Endothelial cell (in vitro differentiated cells): ENCODE results near the gene S100A10. TPM values are rescaled to one million over a fixed set of nuclear protein-coding genes. Genes with fewer than 3 reads are reported as not detected.

Experiments
- DNase-seq: peaks from one replicate; pipeline ENCODE4 v3.0.0; 2021; ENCODE audit warnings: low spot score
- H3K27ac Mint-ChIP-seq: one replicate; pipeline ENCODE4 v1.8.0; 2021; ENCODE audit warnings: mixed read lengths, inconsistent platforms; ENCODE audit not compliant: unreplicated experiment
- H3K27me3 Mint-ChIP-seq: one replicate; pipeline ENCODE4 v1.8.0; 2021; ENCODE audit warnings: mild to moderate bottlenecking, moderate library complexity, mixed read lengths, inconsistent platforms; ENCODE audit not compliant: unreplicated experiment
- H3K36me3 Mint-ChIP-seq: one replicate; pipeline ENCODE4 v1.8.0; 2021; ENCODE audit warnings: mild to moderate bottlenecking, low read depth, mixed read lengths, inconsistent platforms; ENCODE audit not compliant: unreplicated experiment
- H3K4me1 Mint-ChIP-seq: one replicate; pipeline ENCODE4 v1.8.0; 2021; ENCODE audit warnings: mild to moderate bottlenecking, mixed read lengths, inconsistent platforms; ENCODE audit not compliant: unreplicated experiment
- H3K4me3 Mint-ChIP-seq: one replicate; pipeline ENCODE4 v1.8.0; 2021; ENCODE audit warnings: mild to moderate bottlenecking, mixed read lengths, inconsistent platforms; ENCODE audit not compliant: unreplicated experiment
- H3K9me3 Mint-ChIP-seq: one replicate; pipeline ENCODE4 v1.8.0; 2021; ENCODE audit warnings: mixed read lengths, inconsistent platforms; ENCODE audit not compliant: unreplicated experiment
- long read RNA-seq: library from polyadenylated mRNA; unstranded; transcript quantifications from one replicate; pipeline ENCODE4 v2.0.0, GENCODE V29; 2020; ENCODE audit not compliant: unreplicated experiment
- total RNA-seq: library from RNA; stranded (reverse); fragmentation: NEBNext Ultra II Directional; extraction: Animal tissue kit (Norgen Biotek cat#: 25700); gene quantifications from one replicate; pipeline ENCODE4 v1.2.1, GENCODE V29; 2021; ENCODE audit not compliant: unreplicated experiment
- TF ChIP-seq, protein P1 (sequence below): fragments of 200-600 bp; sonication (generic); IDR thresholded peaks from one replicate; pipeline ENCODE4 v1.5.0; 2021; ENCODE audit warnings: antibody characterized with exemption; ENCODE audit not compliant: unreplicated experiment

Gene S100A10, protein sequence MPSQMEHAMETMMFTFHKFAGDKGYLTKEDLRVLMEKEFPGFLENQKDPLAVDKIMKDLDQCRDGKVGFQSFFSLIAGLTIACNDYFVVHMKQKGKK
- 241 TPM for total RNA-seq
- long read RNA-seq, transcript S100A10-202 (3 exons, 1,202 nt), result major isoform, 128 of 130 reads
- long read RNA-seq, partial matches to known transcripts, result 2 of 130 reads
- long read RNA-seq, other reads (novel, unspliced or antisense), result 0 of 130 reads

DNA sequence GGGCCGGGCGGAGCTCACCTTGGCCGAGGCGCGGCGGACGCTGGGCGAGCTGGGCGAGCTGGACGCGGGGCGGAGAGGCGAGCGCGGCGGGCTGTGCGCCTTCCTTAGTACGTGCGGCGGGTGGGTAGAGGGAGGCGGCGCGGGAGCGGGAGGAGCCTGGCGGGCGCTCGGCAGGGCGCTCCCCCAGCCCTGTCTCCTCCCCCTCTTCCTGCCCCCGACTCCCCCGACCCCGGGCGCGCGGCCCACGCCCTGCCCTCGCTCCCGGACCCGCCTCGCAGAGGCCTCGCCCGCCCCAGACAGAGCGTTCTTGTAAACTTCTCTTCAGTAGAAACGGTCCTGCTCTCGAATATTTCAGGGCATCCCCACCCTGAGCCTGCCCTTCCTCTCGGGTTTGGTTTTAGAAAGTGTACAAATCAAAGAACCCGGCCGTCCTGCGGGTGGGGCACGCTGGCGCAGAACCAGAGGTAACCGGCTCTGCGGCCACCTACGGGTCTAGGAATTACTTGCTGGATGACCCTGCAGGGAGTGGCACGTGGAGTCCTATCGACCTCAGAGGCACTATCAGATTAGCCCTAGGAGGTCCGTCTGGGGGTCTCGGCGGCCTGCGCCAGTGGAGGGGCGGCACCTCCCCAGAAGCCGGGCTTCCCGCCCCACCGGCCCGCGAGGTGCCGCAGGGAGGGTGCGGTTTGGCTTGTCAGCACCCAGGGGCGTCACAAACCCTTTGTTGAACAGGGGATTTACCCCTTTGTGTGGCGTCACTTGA lies at the start of gene S100A10:
S100A10 (minus strand) TSS at position 126 of the 763 bp plus-strand sequence. CDS start 7,629 bp downstream, outside the sequence.
- peak; percentile 60 for DNase-seq
- TF ChIP-seq, protein P1, sequence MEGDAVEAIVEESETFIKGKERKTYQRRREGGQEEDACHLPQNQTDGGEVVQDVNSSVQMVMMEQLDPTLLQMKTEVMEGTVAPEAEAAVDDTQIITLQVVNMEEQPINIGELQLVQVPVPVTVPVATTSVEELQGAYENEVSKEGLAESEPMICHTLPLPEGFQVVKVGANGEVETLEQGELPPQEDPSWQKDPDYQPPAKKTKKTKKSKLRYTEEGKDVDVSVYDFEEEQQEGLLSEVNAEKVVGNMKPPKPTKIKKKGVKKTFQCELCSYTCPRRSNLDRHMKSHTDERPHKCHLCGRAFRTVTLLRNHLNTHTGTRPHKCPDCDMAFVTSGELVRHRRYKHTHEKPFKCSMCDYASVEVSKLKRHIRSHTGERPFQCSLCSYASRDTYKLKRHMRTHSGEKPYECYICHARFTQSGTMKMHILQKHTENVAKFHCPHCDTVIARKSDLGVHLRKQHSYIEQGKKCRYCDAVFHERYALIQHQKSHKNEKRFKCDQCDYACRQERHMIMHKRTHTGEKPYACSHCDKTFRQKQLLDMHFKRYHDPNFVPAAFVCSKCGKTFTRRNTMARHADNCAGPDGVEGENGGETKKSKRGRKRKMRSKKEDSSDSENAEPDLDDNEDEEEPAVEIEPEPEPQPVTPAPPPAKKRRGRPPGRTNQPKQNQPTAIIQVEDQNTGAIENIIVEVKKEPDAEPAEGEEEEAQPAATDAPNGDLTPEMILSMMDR, result no peak
- Mint-ChIP-seq H3K36me3 (no peaks in the 10 kb centered on the region), H3K27ac (peak within 1 kb of the TSS; percentile 81), H3K4me3 (peak within 1 kb of the TSS; percentile 95), H3K9me3 (no peaks in the 10 kb centered on the region), H3K4me1 (peaks cover 23% of the 10 kb centered on the region), H3K27me3 (peaks cover 5% of the 10 kb centered on the region)

DNA sequence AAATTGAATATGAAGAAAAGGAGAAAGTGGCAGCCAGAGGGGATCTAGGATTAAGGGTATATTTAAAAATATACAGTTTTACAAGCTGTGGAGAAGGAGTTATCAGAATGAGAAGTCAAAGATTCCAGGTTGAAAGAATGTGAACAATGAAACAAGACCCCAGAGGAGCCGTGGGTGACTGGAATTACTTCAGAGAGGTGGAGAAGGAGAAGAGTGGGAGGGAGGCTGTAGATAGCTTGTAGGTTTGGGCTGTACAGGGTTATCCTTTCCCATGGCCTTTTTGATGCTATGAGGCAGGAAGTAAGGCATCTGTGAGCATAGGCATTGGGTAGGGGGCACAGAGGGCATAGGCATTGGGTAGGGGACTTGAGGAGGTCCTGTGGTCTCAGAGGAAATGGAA lies 48.4 kb upstream of the S100A10 start:
- Mint-ChIP-seq H3K27ac (no peak overlapping the region), H3K36me3 (no peaks in the 10 kb centered on the region), H3K4me3 (no peak overlapping the region), H3K27me3 (peaks cover 1% of the 10 kb centered on the region), H3K9me3 (no peaks in the 10 kb centered on the region), H3K4me1 (peaks cover 21% of the 10 kb centered on the region)
- no peak for DNase-seq
- TF ChIP-seq, protein P1, result no peak

DNA sequence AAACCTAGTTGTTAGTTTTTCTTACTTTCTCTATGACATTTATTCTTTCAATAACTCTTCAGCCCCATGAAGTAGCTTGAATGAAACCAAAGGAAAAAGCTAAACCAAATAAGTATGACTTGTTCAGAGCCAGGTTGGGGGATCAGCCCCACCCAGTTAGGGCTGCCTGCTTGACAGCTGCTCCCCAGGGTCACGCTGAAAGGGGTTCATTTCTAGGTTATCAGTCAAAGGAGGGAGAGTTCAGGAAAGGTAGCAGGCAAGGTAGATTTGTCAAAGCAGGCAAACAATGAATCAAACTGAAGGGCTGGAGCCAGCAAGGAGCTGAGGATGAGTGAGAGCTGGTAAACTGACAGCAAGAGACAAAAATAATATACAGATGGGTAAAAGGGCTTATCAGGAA lies 46.2 kb upstream of the S100A10 start:
- Mint-ChIP-seq H3K27ac (no peak overlapping the region), H3K27me3 (peaks cover 12% of the 10 kb centered on the region), H3K9me3 (no peaks in the 10 kb centered on the region), H3K36me3 (peaks cover 11% of the 10 kb centered on the region), H3K4me3 (no peak overlapping the region), H3K4me1 (peaks cover 31% of the 10 kb centered on the region)
- no peak for DNase-seq
- TF ChIP-seq, protein P1, result no peak

DNA sequence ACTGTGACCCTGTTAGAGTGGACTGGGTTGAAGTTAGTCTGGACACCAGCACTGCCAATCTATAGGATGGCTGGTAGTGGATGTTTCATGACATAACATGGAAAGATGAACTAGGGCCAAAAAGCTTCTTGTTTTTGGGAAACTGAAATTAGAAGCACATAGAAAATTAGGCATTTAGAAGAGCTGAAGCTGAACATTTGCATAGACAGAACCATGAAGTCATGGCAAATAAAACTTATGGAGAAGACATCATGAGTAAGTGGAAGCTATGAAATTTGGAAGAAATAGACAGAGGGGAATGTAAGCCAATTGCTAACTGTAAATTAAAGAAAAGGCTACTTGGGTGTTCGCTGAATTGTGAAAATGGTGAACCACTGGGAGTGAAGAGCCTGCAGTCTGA lies 45.8 kb upstream of the S100A10 start:
- Mint-ChIP-seq H3K27me3 (peaks cover 12% of the 10 kb centered on the region), H3K4me1 (peaks cover 28% of the 10 kb centered on the region)
- TF ChIP-seq, protein P1, result no peak

DNA sequence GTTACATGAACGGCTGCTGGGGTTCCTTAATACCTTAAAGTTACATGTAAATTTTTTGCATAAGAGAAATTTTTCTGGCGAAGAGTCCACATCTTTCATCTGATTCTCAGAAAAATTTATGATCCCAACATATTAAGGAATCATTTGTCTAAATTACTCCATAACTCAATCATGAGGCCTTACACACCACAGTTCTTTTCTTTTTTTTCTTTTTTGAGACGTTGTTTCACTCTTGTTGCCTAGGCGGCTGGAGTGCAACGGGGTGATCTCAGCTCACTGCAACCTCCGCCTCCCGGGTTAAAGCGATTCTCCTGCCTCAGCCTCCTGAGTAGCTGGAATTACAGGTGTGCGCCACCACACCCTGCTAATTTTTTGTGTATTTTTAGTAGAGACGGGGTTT lies 45.2 kb upstream of the S100A10 start:
- Mint-ChIP-seq H3K4me3 (no peak overlapping the region), H3K36me3 (peaks cover 12% of the 10 kb centered on the region), H3K9me3 (no peaks in the 10 kb centered on the region), H3K27me3 (peaks cover 10% of the 10 kb centered on the region), H3K4me1 (peaks cover 27% of the 10 kb centered on the region), H3K27ac (no peak overlapping the region)
- TF ChIP-seq, protein P1, result no peak
- DNase-seq, result no peak

More for the DNA sequence above, 45.8 kb upstream of the S100A10 start:
- Mint-ChIP-seq H3K36me3 (peaks cover 11% of the 10 kb centered on the region), H3K9me3 (no peaks in the 10 kb centered on the region), H3K27ac (no peak overlapping the region), H3K4me3 (no peak overlapping the region)
- no peak for DNase-seq
